Measurements from ENCODE around the gene MYD88. TPM values are rescaled to one million over a fixed set of nuclear protein-coding genes. Genes with fewer than 3 reads are reported as not detected.
"Not testable (repeated sequence)": the region's sequence is repeated elsewhere in the genome, so short reads cannot be mapped to it uniquely, and the experiment has no call there.

Gene MYD88
- total and polyA plus RNA-seq, 8 donors, result 7.2 to 20.2 (median 9.9) TPM

DNA sequence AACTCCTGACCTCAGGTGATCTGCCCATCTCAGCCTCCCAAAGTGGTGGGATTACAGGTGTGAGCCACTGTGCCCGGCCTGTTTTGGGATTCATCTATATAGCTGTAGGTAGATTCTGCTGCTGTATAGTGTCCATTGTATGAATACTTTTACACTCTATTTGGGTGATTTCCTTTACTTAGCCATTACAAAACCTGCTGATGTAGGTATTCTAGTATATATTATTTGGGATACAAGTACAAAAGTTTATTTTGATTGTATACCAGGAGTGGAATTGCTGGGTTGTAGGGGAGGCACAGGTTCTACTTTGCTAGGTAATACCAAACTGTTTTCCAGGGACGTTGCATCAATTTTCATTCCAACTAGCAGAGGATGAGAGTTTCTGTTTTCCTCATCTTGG, 17.4 kb downstream of the MYD88 start:
- DNase-seq, result no peak
- TF ChIP-seq, protein P1, sequence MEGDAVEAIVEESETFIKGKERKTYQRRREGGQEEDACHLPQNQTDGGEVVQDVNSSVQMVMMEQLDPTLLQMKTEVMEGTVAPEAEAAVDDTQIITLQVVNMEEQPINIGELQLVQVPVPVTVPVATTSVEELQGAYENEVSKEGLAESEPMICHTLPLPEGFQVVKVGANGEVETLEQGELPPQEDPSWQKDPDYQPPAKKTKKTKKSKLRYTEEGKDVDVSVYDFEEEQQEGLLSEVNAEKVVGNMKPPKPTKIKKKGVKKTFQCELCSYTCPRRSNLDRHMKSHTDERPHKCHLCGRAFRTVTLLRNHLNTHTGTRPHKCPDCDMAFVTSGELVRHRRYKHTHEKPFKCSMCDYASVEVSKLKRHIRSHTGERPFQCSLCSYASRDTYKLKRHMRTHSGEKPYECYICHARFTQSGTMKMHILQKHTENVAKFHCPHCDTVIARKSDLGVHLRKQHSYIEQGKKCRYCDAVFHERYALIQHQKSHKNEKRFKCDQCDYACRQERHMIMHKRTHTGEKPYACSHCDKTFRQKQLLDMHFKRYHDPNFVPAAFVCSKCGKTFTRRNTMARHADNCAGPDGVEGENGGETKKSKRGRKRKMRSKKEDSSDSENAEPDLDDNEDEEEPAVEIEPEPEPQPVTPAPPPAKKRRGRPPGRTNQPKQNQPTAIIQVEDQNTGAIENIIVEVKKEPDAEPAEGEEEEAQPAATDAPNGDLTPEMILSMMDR (IDR thresholded peaks at IDR 0.05), result no peak
- no peak overlapping the region for H3K4me3 ChIP-seq
- ATAC-seq, result no peak
- no peaks in the 10 kb centered on the region for H3K27me3 ChIP-seq
- no peak for FAIRE-seq
- no peaks in the 10 kb centered on the region for H3K36me3 ChIP-seq
- no peaks in the 10 kb centered on the region for H3K4me1 ChIP-seq
- no peaks in the 10 kb centered on the region for H3K9me3 ChIP-seq
- WGBS, 2 donors, result 75 to 88% methylated on average over 2 of the region's 2 CpGs
- intact Hi-C loops (cut with DNase I), result no loop called here
- no peak overlapping the region for H3K27ac ChIP-seq

- TF ChIP-seq, protein P1 (IDR thresholded peaks at IDR 0.05), result no peak
- no peaks in the 10 kb centered on the region for H3K27me3 ChIP-seq
- H3K4me3 ChIP-seq, result no peak overlapping the region
- no peaks in the 10 kb centered on the region for H3K4me1 ChIP-seq
- no peak overlapping the region for H3K27ac ChIP-seq
- ATAC-seq, result no peak
- WGBS, 2 donors, result 92 to 98% methylated on average over 2 of the region's 2 CpGs
- H3K36me3 ChIP-seq, result no peaks in the 10 kb centered on the region
- DNase-seq, result no peak
- intact Hi-C loops (cut with DNase I), result no loop called here
- H3K9me3 ChIP-seq, result no peaks in the 10 kb centered on the region
- no peak for FAIRE-seq
Observed at GRCh38 chr3:38157117-38157516, 18.7 kb downstream of the MYD88 start.

DNA sequence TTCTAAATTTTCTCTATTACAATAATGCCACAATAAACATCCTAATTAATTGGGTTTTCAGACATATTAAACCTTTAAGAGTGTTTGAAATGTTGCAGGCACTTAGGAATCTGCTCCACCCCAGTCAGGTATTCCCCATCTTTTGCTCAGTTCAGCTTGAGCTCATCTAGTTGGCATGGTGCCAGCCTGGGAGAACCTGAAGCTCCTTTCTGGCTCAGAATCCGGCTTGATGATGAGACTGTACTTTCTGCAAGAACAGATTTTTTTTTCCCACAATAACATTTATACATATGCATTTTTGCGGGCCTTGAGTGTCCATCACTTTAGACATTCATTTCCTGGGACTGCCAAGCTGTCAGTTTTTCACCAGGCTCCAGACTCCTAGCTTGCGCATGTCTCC, 19.1 kb downstream of the MYD88 start:
- no peaks in the 10 kb centered on the region for H3K4me1 ChIP-seq
- TF ChIP-seq, protein P1 (IDR thresholded peaks at IDR 0.05), result no peak
- H3K36me3 ChIP-seq, result no peaks in the 10 kb centered on the region
- intact Hi-C loops (cut with DNase I), result no loop called here
- 81 to 83% methylated on average over 3 of the region's 3 CpGs for WGBS, 2 donors
- H3K27ac ChIP-seq, result no peak overlapping the region
- no peak for FAIRE-seq
- no peak for DNase-seq
- H3K4me3 ChIP-seq, result no peak overlapping the region
- no peaks in the 10 kb centered on the region for H3K9me3 ChIP-seq
- no peak for ATAC-seq
- no peaks in the 10 kb centered on the region for H3K27me3 ChIP-seq

GRCh38 chr3:38158472-38158871, 20.0 kb downstream of the MYD88 start:
- FAIRE-seq (no peak), DNase-seq (no peak)

DNA sequence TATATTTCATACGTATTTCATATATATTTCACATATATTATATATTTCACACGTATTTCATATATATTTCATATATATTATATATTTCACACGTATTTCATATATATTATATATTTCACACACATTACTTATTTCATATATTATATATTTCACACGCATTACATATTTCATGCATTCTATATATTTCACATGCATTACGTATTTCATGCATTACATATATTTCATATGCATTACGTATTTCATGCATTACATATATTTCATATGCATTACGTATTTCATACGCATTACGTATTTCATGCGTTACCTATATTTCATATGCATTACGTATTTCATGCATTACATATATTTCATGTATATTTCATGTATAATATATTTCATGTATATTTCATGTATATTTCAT, 22.2 kb downstream of the MYD88 start:
- FAIRE-seq; H3K4me1 ChIP-seq; H3K27me3 ChIP-seq; ATAC-seq; H3K27ac ChIP-seq; intact Hi-C loops (cut with DNase I); DNase-seq; H3K36me3 ChIP-seq; H3K9me3 ChIP-seq; H3K4me3 ChIP-seq: not testable (repeated sequence)
- 85 to 94% methylated on average over 11 of the region's 11 CpGs for WGBS, 2 donors

More at GRCh38 chr3:38158472-38158871, 20.0 kb downstream of the MYD88 start:
- no peaks in the 10 kb centered on the region for H3K9me3 ChIP-seq
- TF ChIP-seq, protein P1 (IDR thresholded peaks at IDR 0.05), result no peak
- H3K4me3 ChIP-seq, result no peak overlapping the region
- 69 to 78% methylated on average over 5 of the region's 5 CpGs for WGBS, 2 donors
- ATAC-seq, result no peak
- no peak overlapping the region for H3K27ac ChIP-seq
- H3K27me3 ChIP-seq, result no peaks in the 10 kb centered on the region
- H3K4me1 ChIP-seq, result no peaks in the 10 kb centered on the region
- H3K36me3 ChIP-seq, result no peaks in the 10 kb centered on the region
- intact Hi-C loops (cut with DNase I), result no loop called here
